WTC11 (cell line): Measurements from ENCODE around the gene KLHDC3. TPM values are rescaled to one million over a fixed set of nuclear protein-coding genes. Genes with fewer than 3 reads are reported as not detected.

Experiments used
- ATAC-seq: fragments of 200-7000 bp; cut with Tn5 transposase; 2 replicates; pipeline ENCODE4 v1.10.0; 2021; ENCODE audit warnings: mild to moderate bottlenecking, moderate library complexity
- CTCF ChIA-PET: fragments of 300-600 bp; sonication (Branson Sonifier 250); formaldehyde crosslinking; loops from one replicate; lab custom pipeline; 2021; ENCODE audit warnings: antibody characterized with exemption; lab: Charles Lee
- POLR2A ChIA-PET: fragments of 350-600 bp; sonication (Branson Sonifier 250); formaldehyde crosslinking; loops from one replicate; lab custom pipeline; 2021; ENCODE audit warnings: antibody characterized with exemption; lab: Charles Lee
- DNase-seq: peaks from one replicate; pipeline ENCODE4 v3.0.0; 2021; ENCODE audit warnings: low spot score
- H3K27ac Mint-ChIP-seq: 2 replicates; pipeline ENCODE4 v1.8.0; 2021; ENCODE audit warnings: mixed read lengths
- H3K27me3 Mint-ChIP-seq: 2 replicates; pipeline ENCODE4 v1.8.0; 2021; ENCODE audit warnings: low read depth, mild to moderate bottlenecking, moderate library complexity, mixed read lengths
- H3K36me3 Mint-ChIP-seq: 2 replicates; pipeline ENCODE4 v1.8.0; 2021; ENCODE audit warnings: mixed read lengths
- H3K4me1 Mint-ChIP-seq: 2 replicates; pipeline ENCODE4 v1.8.0; 2022; ENCODE audit warnings: mixed read lengths
- H3K4me3 Mint-ChIP-seq: 2 replicates; pipeline ENCODE4 v1.8.0; 2021; ENCODE audit warnings: mild to moderate bottlenecking, moderate library complexity, mixed read lengths
- H3K9me3 Mint-ChIP-seq: 2 replicates; pipeline ENCODE4 v1.8.0; 2021; ENCODE audit warnings: mixed read lengths
- ATF1 ChIP-seq: sonication (generic); formaldehyde crosslinking; IDR thresholded peaks from 2 replicates; pipeline ENCODE4 v1.8.1; 2023; ENCODE audit warnings: mild to moderate bottlenecking, moderate library complexity, missing genetic modification reagents
- JUN ChIP-seq: sonication (generic); formaldehyde crosslinking; IDR thresholded peaks from 2 replicates; pipeline ENCODE4 v1.8.0; 2023; ENCODE audit warnings: mild to moderate bottlenecking, missing genetic modification reagents
- PRRX2 ChIP-seq: fragments of 250-450 bp; sonication (Bioruptor Pico); IDR thresholded peaks from 2 replicates; pipeline ENCODE4 v1.8.0; 2021; ENCODE audit warnings: mild to moderate bottlenecking
- SOX15 ChIP-seq: fragments of 250-450 bp; sonication (Bioruptor Pico); IDR thresholded peaks from 2 replicates; pipeline ENCODE4 v1.9.0; 2021; ENCODE audit warnings: mild to moderate bottlenecking
- TCF7 ChIP-seq: sonication (generic); formaldehyde crosslinking; IDR thresholded peaks from 2 replicates; pipeline ENCODE4 v1.8.0; 2022; ENCODE audit warnings: mild to moderate bottlenecking, low read depth, missing genetic modification reagents, moderate library complexity
- ZNF232 ChIP-seq: sonication (generic); formaldehyde crosslinking; IDR thresholded peaks from 2 replicates; pipeline ENCODE4 v1.8.0; 2022; ENCODE audit warnings: mild to moderate bottlenecking, missing genetic modification reagents
- total RNA-seq: library from RNA; stranded (reverse); gene quantifications from 3 replicates; pipeline ENCODE4 v1.2.3, GENCODE V29; 2021
- TF ChIP-seq, protein P1 (sequence below): fragments of 250-450 bp; sonication (Bioruptor Pico); IDR thresholded peaks from 2 replicates; pipeline ENCODE4 v1.8.0; 2021; ENCODE audit warnings: mild to moderate bottlenecking
- TF ChIP-seq, protein P2 (sequence below): sonication (generic); formaldehyde crosslinking; IDR thresholded peaks from 2 replicates; pipeline ENCODE4 v1.8.0; 2022; ENCODE audit warnings: mild to moderate bottlenecking, missing genetic modification reagents
- TF ChIP-seq, protein P3 (sequence below): sonication (generic); formaldehyde crosslinking; IDR thresholded peaks from 2 replicates; pipeline ENCODE4 v1.8.0; 2022; ENCODE audit warnings: missing genetic modification reagents
- TF ChIP-seq, protein P4 (sequence below): sonication (generic); formaldehyde crosslinking; conservative IDR thresholded peaks from 2 replicates; pipeline ENCODE4 v1.8.1; 2023; ENCODE audit warnings: mild to moderate bottlenecking, low read depth, missing genetic modification reagents, moderate library complexity
- TF ChIP-seq, protein P5 (sequence below): sonication (generic); formaldehyde crosslinking; IDR thresholded peaks from 2 replicates; pipeline ENCODE4 v1.8.1; 2023; ENCODE audit warnings: mild to moderate bottlenecking, missing genetic modification reagents, moderate library complexity
- TF ChIP-seq, protein P6 (sequence below): sonication (generic); formaldehyde crosslinking; IDR thresholded peaks from 2 replicates; pipeline ENCODE4 v1.8.0; 2022; ENCODE audit warnings: mild to moderate bottlenecking, missing genetic modification reagents

The KLHDC3 gene
- total RNA-seq, 1 experiment from 2014 or later, result 172 TPM

DNA sequence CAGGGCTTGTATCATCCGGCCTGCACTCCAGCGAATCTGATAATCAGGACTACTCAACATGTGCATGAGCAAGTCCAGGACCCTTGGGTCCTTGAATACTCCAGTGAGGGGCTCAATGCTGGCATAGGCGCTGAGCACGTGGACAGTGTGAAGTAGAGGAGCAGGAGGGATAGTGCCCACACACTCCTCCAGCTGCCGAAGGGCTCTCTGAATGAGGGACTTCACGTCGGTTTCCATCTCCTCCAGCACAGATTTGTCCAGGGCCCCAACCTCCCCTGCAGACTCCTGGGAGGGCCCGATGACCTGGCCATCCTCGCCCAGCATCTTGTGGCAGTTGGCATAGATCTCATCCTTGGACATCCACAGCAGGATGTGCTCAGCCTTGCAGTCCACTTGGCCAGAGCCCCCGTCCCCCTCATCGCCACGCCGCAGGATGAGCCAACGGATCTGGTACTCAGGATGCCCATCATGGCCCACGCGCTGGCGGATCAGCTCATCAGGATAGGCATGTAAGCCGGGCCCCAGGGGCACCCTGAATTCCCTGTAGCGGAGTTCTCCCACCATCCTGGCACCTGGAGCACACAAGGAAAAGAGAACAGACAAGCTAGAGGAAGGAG, 38.3 kb downstream of the KLHDC3 start:
- H3K9me3 Mint-ChIP-seq, result no peaks in the 10 kb centered on the region
- no peaks in the 10 kb centered on the region for H3K27me3 Mint-ChIP-seq
- H3K4me3 Mint-ChIP-seq, result peak overlapping the region; percentile 91
- TF ChIP-seq PRRX2 (CRISPR knock-in tag) (no peak), TCF7 (CRISPR knock-in tag) (no peak), ATF1 (CRISPR knock-in tag) (no peak), JUN (CRISPR knock-in tag) (no peak), SOX15 (CRISPR knock-in tag) (no peak)
- TF ChIP-seq, protein P1, sequence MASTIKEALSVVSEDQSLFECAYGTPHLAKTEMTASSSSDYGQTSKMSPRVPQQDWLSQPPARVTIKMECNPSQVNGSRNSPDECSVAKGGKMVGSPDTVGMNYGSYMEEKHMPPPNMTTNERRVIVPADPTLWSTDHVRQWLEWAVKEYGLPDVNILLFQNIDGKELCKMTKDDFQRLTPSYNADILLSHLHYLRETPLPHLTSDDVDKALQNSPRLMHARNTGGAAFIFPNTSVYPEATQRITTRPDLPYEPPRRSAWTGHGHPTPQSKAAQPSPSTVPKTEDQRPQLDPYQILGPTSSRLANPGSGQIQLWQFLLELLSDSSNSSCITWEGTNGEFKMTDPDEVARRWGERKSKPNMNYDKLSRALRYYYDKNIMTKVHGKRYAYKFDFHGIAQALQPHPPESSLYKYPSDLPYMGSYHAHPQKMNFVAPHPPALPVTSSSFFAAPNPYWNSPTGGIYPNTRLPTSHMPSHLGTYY (CRISPR knock-in tag), result no peak
- peaks cover 22% of the 10 kb centered on the region for H3K4me1 Mint-ChIP-seq
- H3K36me3 Mint-ChIP-seq, result peaks cover 35% of the 10 kb centered on the region
- H3K27ac Mint-ChIP-seq, result peak overlapping the region; percentile 77
- no peak for ATAC-seq
- ChIA-PET CTCF (no interaction called here), POLR2A (interaction anchor here (1.1 to 2.0 kb wide), 2 partner anchors 73 to 119 kb away, joined by 3 to 13 read pairs; partner anchors contain the start of genes PEX6 and SRF)
- DNase-seq, result no peak

DNA sequence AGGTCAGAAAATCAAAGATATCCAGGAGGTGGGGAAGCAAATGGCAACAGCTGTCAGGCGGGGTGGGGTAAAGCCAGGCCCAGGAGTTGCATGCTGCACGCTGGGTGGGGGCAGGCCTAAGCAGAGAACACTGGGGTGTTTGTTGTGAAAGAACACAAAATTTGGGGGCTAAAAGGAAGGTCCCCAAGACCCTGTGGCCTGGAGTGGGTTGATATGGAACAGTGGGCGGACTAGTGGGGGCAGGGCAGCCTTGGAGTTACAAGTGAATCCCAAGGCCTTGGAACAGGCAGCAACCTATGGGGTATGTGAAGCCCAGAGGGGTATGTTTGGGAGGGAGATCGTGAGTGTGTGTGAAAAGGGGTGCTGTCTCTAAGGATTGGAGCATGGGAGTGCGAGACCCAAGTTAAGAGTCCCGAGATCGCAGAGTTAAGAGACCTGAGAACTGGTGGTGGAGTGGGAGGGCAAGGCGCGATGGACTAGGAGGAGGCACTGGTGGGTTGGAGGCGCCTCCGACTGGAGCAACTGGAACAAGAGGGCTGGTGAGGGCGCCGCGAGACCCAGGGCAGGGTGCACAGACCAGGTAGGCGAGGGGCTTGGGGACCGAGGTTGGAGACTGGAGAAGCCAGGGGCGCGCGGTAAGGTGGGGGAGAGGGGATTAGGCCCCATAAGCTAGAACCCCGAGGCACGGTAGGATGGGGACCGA, 38.9 kb downstream of the KLHDC3 start:
- no peaks in the 10 kb centered on the region for H3K9me3 Mint-ChIP-seq
- no peaks in the 10 kb centered on the region for H3K27me3 Mint-ChIP-seq
- peak; percentile 51 for ATAC-seq
- peak overlapping the region; percentile 91 for H3K4me3 Mint-ChIP-seq
- TF ChIP-seq, protein P2, sequence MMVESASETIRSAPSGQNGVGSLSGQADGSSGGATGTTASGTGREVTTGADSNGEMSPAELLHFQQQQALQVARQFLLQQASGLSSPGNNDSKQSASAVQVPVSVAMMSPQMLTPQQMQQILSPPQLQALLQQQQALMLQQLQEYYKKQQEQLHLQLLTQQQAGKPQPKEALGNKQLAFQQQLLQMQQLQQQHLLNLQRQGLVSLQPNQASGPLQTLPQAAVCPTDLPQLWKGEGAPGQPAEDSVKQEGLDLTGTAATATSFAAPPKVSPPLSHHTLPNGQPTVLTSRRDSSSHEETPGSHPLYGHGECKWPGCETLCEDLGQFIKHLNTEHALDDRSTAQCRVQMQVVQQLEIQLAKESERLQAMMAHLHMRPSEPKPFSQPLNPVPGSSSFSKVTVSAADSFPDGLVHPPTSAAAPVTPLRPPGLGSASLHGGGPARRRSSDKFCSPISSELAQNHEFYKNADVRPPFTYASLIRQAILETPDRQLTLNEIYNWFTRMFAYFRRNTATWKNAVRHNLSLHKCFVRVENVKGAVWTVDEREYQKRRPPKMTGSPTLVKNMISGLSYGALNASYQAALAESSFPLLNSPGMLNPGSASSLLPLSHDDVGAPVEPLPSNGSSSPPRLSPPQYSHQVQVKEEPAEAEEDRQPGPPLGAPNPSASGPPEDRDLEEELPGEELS (CRISPR knock-in tag), result no peak
- 0 out of 2 replicates have a peak, but pooled peaks have one; percentile 43 for TF ChIP-seq ZNF232 (CRISPR knock-in tag)
- TF ChIP-seq, protein P3, sequence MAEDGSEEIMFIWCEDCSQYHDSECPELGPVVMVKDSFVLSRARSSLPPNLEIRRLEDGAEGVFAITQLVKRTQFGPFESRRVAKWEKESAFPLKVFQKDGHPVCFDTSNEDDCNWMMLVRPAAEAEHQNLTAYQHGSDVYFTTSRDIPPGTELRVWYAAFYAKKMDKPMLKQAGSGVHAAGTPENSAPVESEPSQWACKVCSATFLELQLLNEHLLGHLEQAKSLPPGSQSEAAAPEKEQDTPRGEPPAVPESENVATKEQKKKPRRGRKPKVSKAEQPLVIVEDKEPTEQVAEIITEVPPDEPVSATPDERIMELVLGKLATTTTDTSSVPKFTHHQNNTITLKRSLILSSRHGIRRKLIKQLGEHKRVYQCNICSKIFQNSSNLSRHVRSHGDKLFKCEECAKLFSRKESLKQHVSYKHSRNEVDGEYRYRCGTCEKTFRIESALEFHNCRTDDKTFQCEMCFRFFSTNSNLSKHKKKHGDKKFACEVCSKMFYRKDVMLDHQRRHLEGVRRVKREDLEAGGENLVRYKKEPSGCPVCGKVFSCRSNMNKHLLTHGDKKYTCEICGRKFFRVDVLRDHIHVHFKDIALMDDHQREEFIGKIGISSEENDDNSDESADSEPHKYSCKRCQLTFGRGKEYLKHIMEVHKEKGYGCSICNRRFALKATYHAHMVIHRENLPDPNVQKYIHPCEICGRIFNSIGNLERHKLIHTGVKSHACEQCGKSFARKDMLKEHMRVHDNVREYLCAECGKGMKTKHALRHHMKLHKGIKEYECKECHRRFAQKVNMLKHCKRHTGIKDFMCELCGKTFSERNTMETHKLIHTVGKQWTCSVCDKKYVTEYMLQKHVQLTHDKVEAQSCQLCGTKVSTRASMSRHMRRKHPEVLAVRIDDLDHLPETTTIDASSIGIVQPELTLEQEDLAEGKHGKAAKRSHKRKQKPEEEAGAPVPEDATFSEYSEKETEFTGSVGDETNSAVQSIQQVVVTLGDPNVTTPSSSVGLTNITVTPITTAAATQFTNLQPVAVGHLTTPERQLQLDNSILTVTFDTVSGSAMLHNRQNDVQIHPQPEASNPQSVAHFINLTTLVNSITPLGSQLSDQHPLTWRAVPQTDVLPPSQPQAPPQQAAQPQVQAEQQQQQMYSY (CRISPR knock-in tag), result 0 out of 2 replicates have a peak, but pooled peaks have one; percentile 10
- peak overlapping the region; percentile 77 for H3K27ac Mint-ChIP-seq
- ChIA-PET POLR2A (interaction anchor here (1.0 to 2.5 kb wide), 8 partner anchors 17 to 256 kb away, joined by 3 to 13 read pairs (median 4); partner anchors contain the start of genes CRIP3, KLHDC3, PEX6 and RRP36), CTCF (interaction anchor here (0.6 to 1.1 kb wide), 4 partner anchors 19 to 176 kb away, joined by 3 to 4 read pairs (median 3); partner anchors contain the start of genes DNPH1 and RRP36)
- H3K36me3 Mint-ChIP-seq, result peaks cover 35% of the 10 kb centered on the region
- peaks cover 24% of the 10 kb centered on the region for H3K4me1 Mint-ChIP-seq
- DNase-seq, result peak; percentile 53

DNA sequence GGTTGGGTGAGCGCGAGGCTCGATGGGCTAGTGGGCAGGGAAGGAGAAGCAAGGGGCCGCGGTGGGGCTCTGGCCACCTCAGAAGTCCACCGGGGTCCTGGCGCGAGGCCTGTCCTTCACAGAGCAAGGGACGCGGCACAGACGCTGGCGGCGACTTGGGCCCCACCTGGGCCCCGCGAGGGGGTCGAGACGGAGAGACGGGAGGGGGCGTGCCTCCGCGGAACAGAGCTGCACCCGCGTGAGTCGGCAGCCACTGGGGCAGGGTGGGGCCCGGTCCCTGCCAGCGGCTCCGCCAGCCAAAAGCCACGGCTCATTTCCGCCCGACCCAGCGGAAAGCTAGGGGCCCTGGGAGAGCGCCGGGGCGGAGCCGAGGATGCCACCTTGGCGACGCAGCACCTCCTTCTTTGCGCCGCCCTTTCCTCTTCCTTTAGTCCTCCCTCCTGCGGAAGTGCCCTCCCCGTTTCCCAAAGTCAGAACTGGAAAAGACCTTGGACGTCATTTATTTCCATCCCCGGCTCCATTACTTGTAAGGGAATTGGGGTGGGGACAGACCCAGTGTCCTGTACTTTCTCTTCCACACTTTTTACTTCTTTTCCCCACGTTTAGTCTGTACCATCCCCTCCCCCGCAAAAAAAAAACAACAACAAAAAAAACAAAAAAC, 39.6 kb downstream of the KLHDC3 start, which contains the start of gene CUL7:
TSS of gene CUL7 (minus strand) at position 307 of the 661 bp plus-strand sequence. CDS start 1,063 bp downstream, outside the sequence.
- DNase-seq (peak; percentile 86), ATAC-seq (peak; percentile 93)
- Mint-ChIP-seq H3K4me1 (peaks cover 30% of the 10 kb centered on the region), H3K27me3 (no peaks in the 10 kb centered on the region), H3K9me3 (no peaks in the 10 kb centered on the region), H3K27ac (peak within 1 kb of the TSS; percentile 95), H3K36me3 (peaks cover 39% of the 10 kb centered on the region), H3K4me3 (peak within 1 kb of the TSS; percentile 91)
- ChIA-PET CTCF (interaction anchor here (0.6 to 2.3 kb wide), 10 partner anchors 20 to 176 kb away, joined by 3 to 22 read pairs (median 4); partner anchors contain the start of genes CNPY3, DNPH1, GNMT and PTK7), POLR2A (interaction anchor here (0.6 to 2.5 kb wide), 10 partner anchors 18 to 440 kb away, joined by 3 to 13 read pairs (median 4); partner anchors contain the start of genes CRIP3, KLHDC3, RRP36 and SRF)
- peak; percentile 91 for TF ChIP-seq PRRX2 (CRISPR knock-in tag)
- TF ChIP-seq, protein P4, sequence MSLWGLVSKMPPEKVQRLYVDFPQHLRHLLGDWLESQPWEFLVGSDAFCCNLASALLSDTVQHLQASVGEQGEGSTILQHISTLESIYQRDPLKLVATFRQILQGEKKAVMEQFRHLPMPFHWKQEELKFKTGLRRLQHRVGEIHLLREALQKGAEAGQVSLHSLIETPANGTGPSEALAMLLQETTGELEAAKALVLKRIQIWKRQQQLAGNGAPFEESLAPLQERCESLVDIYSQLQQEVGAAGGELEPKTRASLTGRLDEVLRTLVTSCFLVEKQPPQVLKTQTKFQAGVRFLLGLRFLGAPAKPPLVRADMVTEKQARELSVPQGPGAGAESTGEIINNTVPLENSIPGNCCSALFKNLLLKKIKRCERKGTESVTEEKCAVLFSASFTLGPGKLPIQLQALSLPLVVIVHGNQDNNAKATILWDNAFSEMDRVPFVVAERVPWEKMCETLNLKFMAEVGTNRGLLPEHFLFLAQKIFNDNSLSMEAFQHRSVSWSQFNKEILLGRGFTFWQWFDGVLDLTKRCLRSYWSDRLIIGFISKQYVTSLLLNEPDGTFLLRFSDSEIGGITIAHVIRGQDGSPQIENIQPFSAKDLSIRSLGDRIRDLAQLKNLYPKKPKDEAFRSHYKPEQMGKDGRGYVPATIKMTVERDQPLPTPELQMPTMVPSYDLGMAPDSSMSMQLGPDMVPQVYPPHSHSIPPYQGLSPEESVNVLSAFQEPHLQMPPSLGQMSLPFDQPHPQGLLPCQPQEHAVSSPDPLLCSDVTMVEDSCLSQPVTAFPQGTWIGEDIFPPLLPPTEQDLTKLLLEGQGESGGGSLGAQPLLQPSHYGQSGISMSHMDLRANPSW (CRISPR knock-in tag), result no peak
- TF ChIP-seq, protein P5, sequence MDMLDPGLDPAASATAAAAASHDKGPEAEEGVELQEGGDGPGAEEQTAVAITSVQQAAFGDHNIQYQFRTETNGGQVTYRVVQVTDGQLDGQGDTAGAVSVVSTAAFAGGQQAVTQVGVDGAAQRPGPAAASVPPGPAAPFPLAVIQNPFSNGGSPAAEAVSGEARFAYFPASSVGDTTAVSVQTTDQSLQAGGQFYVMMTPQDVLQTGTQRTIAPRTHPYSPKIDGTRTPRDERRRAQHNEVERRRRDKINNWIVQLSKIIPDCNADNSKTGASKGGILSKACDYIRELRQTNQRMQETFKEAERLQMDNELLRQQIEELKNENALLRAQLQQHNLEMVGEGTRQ (CRISPR knock-in tag), result no peak
- TF ChIP-seq, protein P6, sequence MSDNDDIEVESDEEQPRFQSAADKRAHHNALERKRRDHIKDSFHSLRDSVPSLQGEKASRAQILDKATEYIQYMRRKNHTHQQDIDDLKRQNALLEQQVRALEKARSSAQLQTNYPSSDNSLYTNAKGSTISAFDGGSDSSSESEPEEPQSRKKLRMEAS (CRISPR knock-in tag), result peak; percentile 68; the same call in 1 of the 2 replicates
